HG02571 (cell line): ENCODE measurements around the gene SRGAP1.

Experiments used
- ATAC-seq: cut with Tn5 transposase; IDR thresholded peaks from one replicate; pipeline ENCODE4 v1.9.1; 2021; ENCODE audit warnings: mild to moderate bottlenecking, moderate library complexity; ENCODE audit not compliant: unreplicated experiment

The SRGAP1 gene

GRCh38 chr12:63900922-63901793, 56.7 kb downstream of the SRGAP1 start:
- no peak for ATAC-seq

- ATAC-seq, result no peak
Measured at GRCh38 chr12:63904653-63905052, 60.2 kb downstream of the SRGAP1 start.

- ATAC-seq, result no peak
Measured at GRCh38 chr12:63905544-63905943, 61.0 kb downstream of the SRGAP1 start.

- ATAC-seq, result no peak
Measured at GRCh38 chr12:63906876-63907275, 62.4 kb downstream of the SRGAP1 start.

GRCh38 chr12:63907561-63907960, 63.1 kb downstream of the SRGAP1 start:
- no peak for ATAC-seq

- ATAC-seq, result no peak
Measured at GRCh38 chr12:63909746-63910145, 65.2 kb downstream of the SRGAP1 start.

GRCh38 chr12:63911341-63911740, 66.8 kb downstream of the SRGAP1 start:
- ATAC-seq, result no peak

GRCh38 chr12:63912651-63913050, 68.2 kb downstream of the SRGAP1 start:
- ATAC-seq, result no peak

GRCh38 chr12:63913929-63914328, 69.4 kb downstream of the SRGAP1 start:
- ATAC-seq, result no peak

GRCh38 chr12:63915105-63915800, 70.8 kb downstream of the SRGAP1 start:
- no peak for ATAC-seq

GRCh38 chr12:63916561-63917476, 72.3 kb downstream of the SRGAP1 start:
- no peak for ATAC-seq

- no peak for ATAC-seq
Measured at GRCh38 chr12:63917477-63917862, 73.0 kb downstream of the SRGAP1 start.

- ATAC-seq, result no peak
Measured at GRCh38 chr12:63917864-63918799, 73.6 kb downstream of the SRGAP1 start.

- ATAC-seq, result no peak
Measured at GRCh38 chr12:63918800-63919300, 74.3 kb downstream of the SRGAP1 start.

GRCh38 chr12:63919756-63920155, 75.3 kb downstream of the SRGAP1 start:
- no peak for ATAC-seq

- no peak for ATAC-seq
Measured at GRCh38 chr12:63921157-63921556, 76.7 kb downstream of the SRGAP1 start.

- ATAC-seq, result no peak
Measured at GRCh38 chr12:63922474-63922873, 78.0 kb downstream of the SRGAP1 start.

- ATAC-seq, result no peak
Measured at GRCh38 chr12:63924781-63925180, 80.3 kb downstream of the SRGAP1 start.

GRCh38 chr12:63927511-63927910, 83.0 kb downstream of the SRGAP1 start:
- ATAC-seq, result no peak

GRCh38 chr12:63928305-63928704, 83.8 kb downstream of the SRGAP1 start:
- no peak for ATAC-seq
